GM23338 (cell line): ENCODE data around the gene SOD2. TPM values are rescaled to one million over a fixed set of nuclear protein-coding genes. Genes with fewer than 3 reads are reported as not detected.
"Not testable (repeated sequence)": the region's sequence is repeated elsewhere in the genome, so short reads cannot be mapped to it uniquely, and the experiment has no call there.

Experiments used
- ATAC-seq: fragments of 200-7000 bp; cut with Tn5 transposase; 3 replicates; pipeline ENCODE4 v1.9.1; 2020
- DNase-seq: peaks from one replicate; pipeline ENCODE4 v3.0.0-alpha.2; 2015; ENCODE audit warnings: low spot score
- H2AFZ ChIP-seq: fragments of 200-600 bp; sonication (generic); 2 replicates; pipeline ENCODE4 v1.8.0; 2016; ENCODE audit warnings: antibody characterized with exemption, mild to moderate bottlenecking, moderate library complexity
- H3F3A ChIP-seq: fragments of 200-600 bp; sonication (generic); replicated peaks from 2 replicates; pipeline ENCODE4 v1.8.0; 2017; ENCODE audit warnings: antibody characterized with exemption, mixed run types, low read depth
- H3K27ac ChIP-seq: fragments of 200-600 bp; sonication (generic); 2 replicates; pipeline ENCODE4 v1.6.1; 2016; ENCODE audit warnings: low read depth
- H3K27me3 ChIP-seq: fragments of 200-600 bp; sonication (generic); 2 replicates; pipeline ENCODE4 v1.8.0; 2016; ENCODE audit warnings: mild to moderate bottlenecking, mixed run types, moderate library complexity; ENCODE audit not compliant: insufficient read depth
- H3K36me3 ChIP-seq: fragments of 200-600 bp; sonication (generic); 2 replicates; pipeline ENCODE4 v1.8.0; 2016; ENCODE audit warnings: mild to moderate bottlenecking; ENCODE audit not compliant: insufficient read depth
- H3K4me1 ChIP-seq: fragments of 200-600 bp; sonication (generic); 2 replicates; pipeline ENCODE4 v1.8.0; 2016; ENCODE audit warnings: mild to moderate bottlenecking, moderate library complexity; ENCODE audit not compliant: insufficient read depth
- H3K4me2 ChIP-seq: fragments of 200-600 bp; sonication (generic); 2 replicates; pipeline ENCODE4 v1.7.1; 2017; ENCODE audit warnings: mixed run types
- H3K4me3 ChIP-seq: fragments of 200-600 bp; sonication (generic); 2 replicates; pipeline ENCODE4 v1.6.1; 2016; ENCODE audit warnings: mixed run types
- H3K79me2 ChIP-seq: fragments of 200-600 bp; sonication (generic); replicated peaks from 2 replicates; pipeline ENCODE4 v1.8.0; 2017; ENCODE audit warnings: mild to moderate bottlenecking; ENCODE audit not compliant: insufficient read depth
- H3K9me2 ChIP-seq: fragments of 200-600 bp; sonication (generic); 2 replicates; pipeline ENCODE4 v1.8.0; 2017; ENCODE audit not compliant: insufficient read depth
- H4K20me1 ChIP-seq: fragments of 200-600 bp; sonication (generic); replicated peaks from 2 replicates; pipeline ENCODE4 v1.8.0; 2017; ENCODE audit warnings: mild to moderate bottlenecking; ENCODE audit not compliant: insufficient read depth
- H3K27ac Mint-ChIP-seq: 2 replicates; pipeline ENCODE4 v1.8.0; 2020; ENCODE audit warnings: inconsistent platforms, mild to moderate bottlenecking, moderate library complexity, mixed read lengths
- H3K27me3 Mint-ChIP-seq: 3 replicates; pipeline ENCODE4 v1.8.0; 2022; ENCODE audit warnings: low read depth, mild to moderate bottlenecking, moderate library complexity, mixed read lengths, inconsistent platforms; ENCODE audit not compliant: insufficient read depth, poor library complexity
- H3K36me3 Mint-ChIP-seq: 3 replicates; pipeline ENCODE4 v1.8.0; 2021; ENCODE audit warnings: low read depth, mild to moderate bottlenecking, inconsistent platforms, moderate library complexity, mixed read lengths
- H3K4me1 Mint-ChIP-seq: 3 replicates; pipeline ENCODE4 v1.8.0; 2020; ENCODE audit warnings: mild to moderate bottlenecking, inconsistent platforms, mixed read lengths
- H3K4me3 Mint-ChIP-seq: 3 replicates; pipeline ENCODE4 v1.8.0; 2021; ENCODE audit warnings: moderate library complexity, mild to moderate bottlenecking, inconsistent platforms, mixed read lengths
- H3K9me3 Mint-ChIP-seq: 3 replicates; pipeline ENCODE4 v1.8.0; 2020; ENCODE audit warnings: moderate library complexity, mild to moderate bottlenecking, inconsistent platforms, mixed read lengths
- CREB1 ChIP-seq: fragments of 250-450 bp; sonication (Bioruptor Pico); IDR thresholded peaks from 2 replicates; pipeline ENCODE4 v1.5.0; 2020; ENCODE audit warnings: low read depth, mild to moderate bottlenecking, moderate library complexity
- EZH2 ChIP-seq: fragments of 200-600 bp; sonication (generic); IDR thresholded peaks from one replicate; pipeline ENCODE4 v1.8.0; 2017; ENCODE audit warnings: antibody characterized with exemption, mild to moderate bottlenecking, low read depth; ENCODE audit not compliant: unreplicated experiment
- EZH2phosphoT487 ChIP-seq: fragments of 200-600 bp; sonication (generic); IDR thresholded peaks from one replicate; pipeline ENCODE4 v1.8.1; 2018; ENCODE audit warnings: antibody characterized with exemption; ENCODE audit not compliant: unreplicated experiment
- POLR2AphosphoS5 ChIP-seq: IDR thresholded peaks from 2 replicates; pipeline ENCODE4 v1.6.1; 2016; ENCODE audit warnings: antibody characterized with exemption, low read depth
- STAT1 ChIP-seq: IDR thresholded peaks from one replicate; pipeline ENCODE4 v1.6.1; 2016; ENCODE audit warnings: antibody characterized with exemption; ENCODE audit not compliant: unreplicated experiment
- ZNF114 ChIP-seq: fragments of 250-450 bp; sonication (Bioruptor Pico); IDR thresholded peaks from 2 replicates; pipeline ENCODE4 v1.5.0; 2020; ENCODE audit warnings: mild to moderate bottlenecking, moderate library complexity
- polyA plus RNA-seq: library from polyadenylated mRNA; unstranded; fragments of >200 nt; fragmentation: Nextera tagmentation; extraction: Ambion mirVana; gene quantifications from 2 replicates; pipeline ENCODE4 v1.2.1, GENCODE V29; 2016
- total RNA-seq: library from RNA; depleted of rRNA; stranded (reverse); fragments of >200 nt; shearing (Covaris generic); gene quantifications from 2 replicates; pipeline ENCODE4 v1.2.3, GENCODE V29; 2014
- TF ChIP-seq, protein P1 (sequence below), 2 experiments: fragments of 200-600 bp in 1 of 2; sonication (generic) in 1 of 2; conservative IDR thresholded peaks; 2 replicates each; pipeline versions ENCODE4 v1.5.1 to v1.6.1; 2016 to 2017; ENCODE audit warnings: antibody characterized with exemption in 2 of 2, low read depth in 2 of 2, mild to moderate bottlenecking in 2 of 2, moderate library complexity in 1 of 2
- TF ChIP-seq, protein P2 (sequence below): IDR thresholded peaks from 2 replicates; pipeline ENCODE4 v1.6.1; 2016; ENCODE audit warnings: antibody characterized with exemption
- TF ChIP-seq, protein P3 (sequence below): fragments of 250-450 bp; sonication (Bioruptor Pico); IDR thresholded peaks from 2 replicates; pipeline ENCODE4 v1.5.0; 2020; ENCODE audit warnings: mild to moderate bottlenecking, moderate library complexity
- TF ChIP-seq, protein P4 (sequence below): IDR thresholded peaks from one replicate; pipeline ENCODE4 v1.6.1; 2018; ENCODE audit warnings: antibody characterized with exemption; ENCODE audit not compliant: unreplicated experiment

SOD2 gene
- total and polyA plus RNA-seq, 2 experiments from 2014 or later, result 44.1 to 73.0 TPM

DNA sequence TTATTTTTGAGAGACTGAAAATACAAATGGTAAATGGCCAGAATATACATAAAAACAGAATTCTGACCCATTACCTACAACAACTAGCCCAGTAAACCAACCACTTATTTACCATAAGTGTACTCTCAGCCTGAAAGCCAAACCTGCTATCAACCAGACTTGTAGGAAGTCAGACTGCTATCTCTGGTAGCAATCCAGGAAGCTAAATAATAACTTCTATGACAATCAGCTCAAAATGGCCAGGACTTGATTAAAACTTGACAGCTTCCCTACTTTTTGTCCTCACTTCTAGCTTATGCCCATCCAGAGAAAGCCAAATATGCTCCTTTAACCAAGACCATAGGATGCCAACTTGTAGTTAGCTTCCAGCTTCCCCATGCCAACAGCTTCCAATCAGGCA lies 29.6 kb upstream of the SOD2 start:
- no peak overlapping the region for H3K4me2 ChIP-seq
- Mint-ChIP-seq H3K4me1 (peaks cover 10% of the 10 kb centered on the region), H3K27me3 (peaks cover 15% of the 10 kb centered on the region), H3K36me3 (peaks cover 25% of the 10 kb centered on the region; the same call in 2 of the 3 replicates), H3K27ac (no peak overlapping the region), H3K4me3 (no peak overlapping the region), H3K9me3 (no peaks in the 10 kb centered on the region)
- ATAC-seq, result no peak
- 0 out of 2 replicates have a peak, but pooled peaks cover 3% of the 10 kb centered on the region for H3F3A ChIP-seq
- no peak overlapping the region for H2AFZ ChIP-seq
- peaks cover 66% of the 10 kb centered on the region for H3K79me2 ChIP-seq
- H3K4me3 ChIP-seq, result no peak overlapping the region
- H4K20me1 ChIP-seq, result peaks cover 10% of the 10 kb centered on the region; the same call in 1 of the 2 replicates
- H3K9me2 ChIP-seq, result no peaks in the 10 kb centered on the region
- no peak for DNase-seq
- TF ChIP-seq CREB1 (no peak), EZH2 (no peak), ZNF114 (CRISPR knock-in tag) (no peak), STAT1 (no peak), EZH2phosphoT487 (no peak), POLR2AphosphoS5 (no peak)
- TF ChIP-seq, protein P1, sequence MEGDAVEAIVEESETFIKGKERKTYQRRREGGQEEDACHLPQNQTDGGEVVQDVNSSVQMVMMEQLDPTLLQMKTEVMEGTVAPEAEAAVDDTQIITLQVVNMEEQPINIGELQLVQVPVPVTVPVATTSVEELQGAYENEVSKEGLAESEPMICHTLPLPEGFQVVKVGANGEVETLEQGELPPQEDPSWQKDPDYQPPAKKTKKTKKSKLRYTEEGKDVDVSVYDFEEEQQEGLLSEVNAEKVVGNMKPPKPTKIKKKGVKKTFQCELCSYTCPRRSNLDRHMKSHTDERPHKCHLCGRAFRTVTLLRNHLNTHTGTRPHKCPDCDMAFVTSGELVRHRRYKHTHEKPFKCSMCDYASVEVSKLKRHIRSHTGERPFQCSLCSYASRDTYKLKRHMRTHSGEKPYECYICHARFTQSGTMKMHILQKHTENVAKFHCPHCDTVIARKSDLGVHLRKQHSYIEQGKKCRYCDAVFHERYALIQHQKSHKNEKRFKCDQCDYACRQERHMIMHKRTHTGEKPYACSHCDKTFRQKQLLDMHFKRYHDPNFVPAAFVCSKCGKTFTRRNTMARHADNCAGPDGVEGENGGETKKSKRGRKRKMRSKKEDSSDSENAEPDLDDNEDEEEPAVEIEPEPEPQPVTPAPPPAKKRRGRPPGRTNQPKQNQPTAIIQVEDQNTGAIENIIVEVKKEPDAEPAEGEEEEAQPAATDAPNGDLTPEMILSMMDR (conservative IDR thresholded peaks at IDR 0.05; ENCODE audit: low read depth in 2 of 2), result no peak
- TF ChIP-seq, protein P2, sequence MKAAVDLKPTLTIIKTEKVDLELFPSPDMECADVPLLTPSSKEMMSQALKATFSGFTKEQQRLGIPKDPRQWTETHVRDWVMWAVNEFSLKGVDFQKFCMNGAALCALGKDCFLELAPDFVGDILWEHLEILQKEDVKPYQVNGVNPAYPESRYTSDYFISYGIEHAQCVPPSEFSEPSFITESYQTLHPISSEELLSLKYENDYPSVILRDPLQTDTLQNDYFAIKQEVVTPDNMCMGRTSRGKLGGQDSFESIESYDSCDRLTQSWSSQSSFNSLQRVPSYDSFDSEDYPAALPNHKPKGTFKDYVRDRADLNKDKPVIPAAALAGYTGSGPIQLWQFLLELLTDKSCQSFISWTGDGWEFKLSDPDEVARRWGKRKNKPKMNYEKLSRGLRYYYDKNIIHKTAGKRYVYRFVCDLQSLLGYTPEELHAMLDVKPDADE, result no peak
- TF ChIP-seq, protein P3, sequence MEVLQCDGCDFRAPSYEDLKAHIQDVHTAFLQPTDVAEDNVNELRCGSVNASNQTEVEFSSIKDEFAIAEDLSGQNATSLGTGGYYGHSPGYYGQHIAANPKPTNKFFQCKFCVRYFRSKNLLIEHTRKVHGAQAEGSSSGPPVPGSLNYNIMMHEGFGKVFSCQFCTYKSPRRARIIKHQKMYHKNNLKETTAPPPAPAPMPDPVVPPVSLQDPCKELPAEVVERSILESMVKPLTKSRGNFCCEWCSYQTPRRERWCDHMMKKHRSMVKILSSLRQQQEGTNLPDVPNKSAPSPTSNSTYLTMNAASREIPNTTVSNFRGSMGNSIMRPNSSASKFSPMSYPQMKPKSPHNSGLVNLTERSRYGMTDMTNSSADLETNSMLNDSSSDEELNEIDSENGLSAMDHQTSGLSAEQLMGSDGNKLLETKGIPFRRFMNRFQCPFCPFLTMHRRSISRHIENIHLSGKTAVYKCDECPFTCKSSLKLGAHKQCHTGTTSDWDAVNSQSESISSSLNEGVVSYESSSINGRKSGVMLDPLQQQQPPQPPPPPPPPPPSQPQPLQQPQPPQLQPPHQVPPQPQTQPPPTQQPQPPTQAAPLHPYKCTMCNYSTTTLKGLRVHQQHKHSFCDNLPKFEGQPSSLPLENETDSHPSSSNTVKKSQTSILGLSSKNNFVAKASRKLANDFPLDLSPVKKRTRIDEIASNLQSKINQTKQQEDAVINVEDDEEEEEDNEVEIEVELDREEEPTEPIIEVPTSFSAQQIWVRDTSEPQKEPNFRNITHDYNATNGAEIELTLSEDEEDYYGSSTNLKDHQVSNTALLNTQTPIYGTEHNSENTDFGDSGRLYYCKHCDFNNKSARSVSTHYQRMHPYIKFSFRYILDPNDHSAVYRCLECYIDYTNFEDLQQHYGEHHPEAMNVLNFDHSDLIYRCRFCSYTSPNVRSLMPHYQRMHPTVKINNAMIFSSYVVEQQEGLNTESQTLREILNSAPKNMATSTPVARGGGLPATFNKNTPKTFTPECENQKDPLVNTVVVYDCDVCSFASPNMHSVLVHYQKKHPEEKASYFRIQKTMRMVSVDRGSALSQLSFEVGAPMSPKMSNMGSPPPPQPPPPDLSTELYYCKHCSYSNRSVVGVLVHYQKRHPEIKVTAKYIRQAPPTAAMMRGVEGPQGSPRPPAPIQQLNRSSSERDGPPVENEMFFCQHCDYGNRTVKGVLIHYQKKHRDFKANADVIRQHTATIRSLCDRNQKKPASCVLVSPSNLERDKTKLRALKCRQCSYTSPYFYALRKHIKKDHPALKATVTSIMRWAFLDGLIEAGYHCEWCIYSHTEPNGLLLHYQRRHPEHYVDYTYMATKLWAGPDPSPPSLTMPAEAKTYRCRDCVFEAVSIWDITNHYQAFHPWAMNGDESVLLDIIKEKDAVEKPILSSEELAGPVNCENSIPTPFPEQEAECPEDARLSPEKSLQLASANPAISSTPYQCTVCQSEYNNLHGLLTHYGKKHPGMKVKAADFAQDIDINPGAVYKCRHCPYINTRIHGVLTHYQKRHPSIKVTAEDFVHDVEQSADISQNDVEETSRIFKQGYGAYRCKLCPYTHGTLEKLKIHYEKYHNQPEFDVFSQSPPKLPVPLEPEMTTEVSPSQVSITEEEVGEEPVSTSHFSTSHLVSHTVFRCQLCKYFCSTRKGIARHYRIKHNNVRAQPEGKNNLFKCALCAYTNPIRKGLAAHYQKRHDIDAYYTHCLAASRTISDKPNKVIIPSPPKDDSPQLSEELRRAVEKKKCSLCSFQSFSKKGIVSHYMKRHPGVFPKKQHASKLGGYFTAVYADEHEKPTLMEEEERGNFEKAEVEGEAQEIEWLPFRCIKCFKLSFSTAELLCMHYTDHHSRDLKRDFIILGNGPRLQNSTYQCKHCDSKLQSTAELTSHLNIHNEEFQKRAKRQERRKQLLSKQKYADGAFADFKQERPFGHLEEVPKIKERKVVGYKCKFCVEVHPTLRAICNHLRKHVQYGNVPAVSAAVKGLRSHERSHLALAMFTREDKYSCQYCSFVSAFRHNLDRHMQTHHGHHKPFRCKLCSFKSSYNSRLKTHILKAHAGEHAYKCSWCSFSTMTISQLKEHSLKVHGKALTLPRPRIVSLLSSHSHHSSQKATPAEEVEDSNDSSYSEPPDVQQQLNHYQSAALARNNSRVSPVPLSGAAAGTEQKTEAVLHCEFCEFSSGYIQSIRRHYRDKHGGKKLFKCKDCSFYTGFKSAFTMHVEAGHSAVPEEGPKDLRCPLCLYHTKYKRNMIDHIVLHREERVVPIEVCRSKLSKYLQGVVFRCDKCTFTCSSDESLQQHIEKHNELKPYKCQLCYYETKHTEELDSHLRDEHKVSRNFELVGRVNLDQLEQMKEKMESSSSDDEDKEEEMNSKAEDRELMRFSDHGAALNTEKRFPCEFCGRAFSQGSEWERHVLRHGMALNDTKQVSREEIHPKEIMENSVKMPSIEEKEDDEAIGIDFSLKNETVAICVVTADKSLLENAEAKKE (CRISPR knock-in tag), result no peak
- TF ChIP-seq, protein P4, sequence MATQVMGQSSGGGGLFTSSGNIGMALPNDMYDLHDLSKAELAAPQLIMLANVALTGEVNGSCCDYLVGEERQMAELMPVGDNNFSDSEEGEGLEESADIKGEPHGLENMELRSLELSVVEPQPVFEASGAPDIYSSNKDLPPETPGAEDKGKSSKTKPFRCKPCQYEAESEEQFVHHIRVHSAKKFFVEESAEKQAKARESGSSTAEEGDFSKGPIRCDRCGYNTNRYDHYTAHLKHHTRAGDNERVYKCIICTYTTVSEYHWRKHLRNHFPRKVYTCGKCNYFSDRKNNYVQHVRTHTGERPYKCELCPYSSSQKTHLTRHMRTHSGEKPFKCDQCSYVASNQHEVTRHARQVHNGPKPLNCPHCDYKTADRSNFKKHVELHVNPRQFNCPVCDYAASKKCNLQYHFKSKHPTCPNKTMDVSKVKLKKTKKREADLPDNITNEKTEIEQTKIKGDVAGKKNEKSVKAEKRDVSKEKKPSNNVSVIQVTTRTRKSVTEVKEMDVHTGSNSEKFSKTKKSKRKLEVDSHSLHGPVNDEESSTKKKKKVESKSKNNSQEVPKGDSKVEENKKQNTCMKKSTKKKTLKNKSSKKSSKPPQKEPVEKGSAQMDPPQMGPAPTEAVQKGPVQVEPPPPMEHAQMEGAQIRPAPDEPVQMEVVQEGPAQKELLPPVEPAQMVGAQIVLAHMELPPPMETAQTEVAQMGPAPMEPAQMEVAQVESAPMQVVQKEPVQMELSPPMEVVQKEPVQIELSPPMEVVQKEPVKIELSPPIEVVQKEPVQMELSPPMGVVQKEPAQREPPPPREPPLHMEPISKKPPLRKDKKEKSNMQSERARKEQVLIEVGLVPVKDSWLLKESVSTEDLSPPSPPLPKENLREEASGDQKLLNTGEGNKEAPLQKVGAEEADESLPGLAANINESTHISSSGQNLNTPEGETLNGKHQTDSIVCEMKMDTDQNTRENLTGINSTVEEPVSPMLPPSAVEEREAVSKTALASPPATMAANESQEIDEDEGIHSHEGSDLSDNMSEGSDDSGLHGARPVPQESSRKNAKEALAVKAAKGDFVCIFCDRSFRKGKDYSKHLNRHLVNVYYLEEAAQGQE, result no peak
- no peak overlapping the region for H3K27ac ChIP-seq
- no peaks in the 10 kb centered on the region for H3K36me3 ChIP-seq
- peaks cover 10% of the 10 kb centered on the region; the same call in 1 of the 2 replicates for H3K4me1 ChIP-seq
- no peaks in the 10 kb centered on the region for H3K27me3 ChIP-seq

DNA sequence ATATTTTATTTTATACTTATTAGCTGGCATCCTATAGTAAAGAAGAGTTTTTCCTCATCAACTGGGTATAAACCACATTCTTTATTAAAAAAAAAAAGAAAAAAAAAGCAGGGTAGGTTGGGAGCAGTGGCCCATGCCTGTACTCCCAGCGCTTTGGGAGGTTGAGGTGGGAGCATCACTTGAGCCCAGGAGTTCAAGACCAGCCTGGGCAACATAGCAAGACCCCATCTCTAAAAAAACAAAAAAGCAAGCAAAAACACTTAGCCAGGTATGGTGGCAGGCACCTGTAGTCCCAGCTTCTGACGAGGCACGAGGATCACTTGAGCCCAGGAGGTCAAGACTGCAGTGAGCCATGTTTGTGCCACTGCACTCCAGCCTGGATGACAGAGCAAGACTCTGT lies 28.9 kb upstream of the SOD2 start:
- H3K79me2 ChIP-seq, result peaks cover 66% of the 10 kb centered on the region
- ATAC-seq, result not testable (repeated sequence)

More for the DNA sequence above, 28.9 kb upstream of the SOD2 start:
- not testable (repeated sequence) for H3F3A ChIP-seq, DNase-seq, H3K4me2 ChIP-seq, H3K4me3 ChIP-seq, H3K4me3 Mint-ChIP-seq, H3K9me3 Mint-ChIP-seq, H3K27ac ChIP-seq, H3K27me3 ChIP-seq, H3K9me2 ChIP-seq, H3K4me1 ChIP-seq, H3K36me3 ChIP-seq, H2AFZ ChIP-seq, H3K27ac Mint-ChIP-seq
- peaks cover 14% of the 10 kb centered on the region for H3K27me3 Mint-ChIP-seq
- peaks cover 25% of the 10 kb centered on the region; the same call in 2 of the 3 replicates for H3K36me3 Mint-ChIP-seq
- peaks cover 10% of the 10 kb centered on the region for H3K4me1 Mint-ChIP-seq
- peaks cover 10% of the 10 kb centered on the region; the same call in 1 of the 2 replicates for H4K20me1 ChIP-seq
